Osteoblast (primary cell): Measurements from ENCODE around the gene CLTA. TPM values are rescaled to one million over a fixed set of nuclear protein-coding genes. Genes with fewer than 3 reads are reported as not detected.
"Not testable (repeated sequence)": the region's sequence is repeated elsewhere in the genome, so short reads cannot be mapped to it uniquely, and the experiment has no call there.

Experiments used
- DNase-seq: peaks from one replicate; pipeline ENCODE4 v3.0.0; 2011; ENCODE audit warnings: low spot score, mixed read lengths; ENCODE audit not compliant: insufficient read length; ENCODE audit errors: missing footprints
- H2AFZ ChIP-seq: 2 replicates; pipeline ENCODE4 v1.6.0; 2011; ENCODE audit warnings: mild to moderate bottlenecking, low read length
- H3K27ac ChIP-seq: 2 replicates; pipeline ENCODE4 v1.5.1; 2011; ENCODE audit warnings: mild to moderate bottlenecking, low read depth, low read length, moderate library complexity
- H3K27me3 ChIP-seq: 2 replicates; pipeline ENCODE4 v1.6.0; 2012; ENCODE audit warnings: mild to moderate bottlenecking, control low read depth, inconsistent platforms, low read length, moderate library complexity; ENCODE audit not compliant: insufficient read depth
- H3K36me3 ChIP-seq: 2 replicates; pipeline ENCODE4 v1.5.1; 2011; ENCODE audit warnings: mild to moderate bottlenecking, low read length, control low read depth, moderate library complexity; ENCODE audit not compliant: insufficient read depth
- H3K4me1 ChIP-seq: 2 replicates; pipeline ENCODE4 v1.5.1; 2011; ENCODE audit warnings: mild to moderate bottlenecking, low read length, control low read depth, moderate library complexity; ENCODE audit not compliant: insufficient read depth
- H3K4me2 ChIP-seq: 2 replicates; pipeline ENCODE4 v1.6.0; 2011; ENCODE audit warnings: mild to moderate bottlenecking, low read length; ENCODE audit not compliant: insufficient read depth
- H3K4me3 ChIP-seq: fragments of 200-600 bp; sonication (generic); 3 replicates; pipeline ENCODE4 v1.5.1; 2012; ENCODE audit warnings: mild to moderate bottlenecking, low read length, inconsistent platforms; ENCODE audit not compliant: insufficient read depth
- H3K79me2 ChIP-seq: 2 replicates; pipeline ENCODE4 v1.6.0; 2012; ENCODE audit warnings: mild to moderate bottlenecking, low read length, control low read depth, inconsistent platforms; ENCODE audit not compliant: insufficient read depth
- H3K9me3 ChIP-seq: 2 replicates; pipeline ENCODE4 v1.5.1; 2011; ENCODE audit warnings: low read depth, low read length, control low read depth
- H4K20me1 ChIP-seq: 2 replicates; pipeline ENCODE4 v1.6.0; 2012; ENCODE audit warnings: mild to moderate bottlenecking, low read length, control low read depth; ENCODE audit not compliant: insufficient read depth
- CTCF ChIP-seq: IDR thresholded peaks from 2 replicates; pipeline ENCODE4 v1.5.1; 2011; ENCODE audit warnings: mild to moderate bottlenecking, low read depth, low read length, moderate library complexity; ENCODE audit errors: extremely low read depth
- total RNA-seq: library from RNA; depleted of rRNA; stranded (reverse); fragments of >200 nt; gene quantifications from 2 replicates; pipeline ENCODE4 v1.2.3, GENCODE V29; 2012

CLTA gene
- total RNA-seq, 1 donor = 262 TPM

DNA sequence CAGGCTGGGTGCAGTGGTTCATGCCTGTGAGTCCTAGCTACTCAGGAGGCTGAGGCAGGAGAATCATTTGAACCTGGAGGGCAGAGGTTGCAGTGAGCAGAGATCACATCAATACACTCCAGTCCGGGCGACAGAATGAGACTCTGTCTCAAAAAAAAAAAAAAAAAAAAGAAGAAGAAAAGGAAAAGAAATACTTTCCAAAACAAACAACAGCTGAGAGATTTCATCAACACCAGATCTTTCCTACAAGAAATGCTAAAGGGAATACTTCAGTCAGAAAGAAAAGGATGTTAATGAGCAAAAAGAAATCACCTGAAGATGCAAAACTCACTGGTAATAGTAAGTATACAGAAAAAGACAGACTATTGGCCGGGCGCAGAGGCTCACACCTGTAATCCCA lies 13.2 kb upstream of the CLTA start:
- Histone ChIP-seq H4K20me1 (no peaks in the 10 kb centered on the region), H3K4me1 (no peaks in the 10 kb centered on the region), H3K27me3 (no peaks in the 10 kb centered on the region), H3K4me2 (no peak overlapping the region), H3K4me3 (no peak overlapping the region), H3K9me3 (no peaks in the 10 kb centered on the region), H3K79me2 (no peaks in the 10 kb centered on the region), H3K27ac (no peak overlapping the region), H3K36me3 (no peaks in the 10 kb centered on the region), H2AFZ (no peak overlapping the region)
- TF ChIP-seq CTCF = no peak
- no peak for DNase-seq

DNA sequence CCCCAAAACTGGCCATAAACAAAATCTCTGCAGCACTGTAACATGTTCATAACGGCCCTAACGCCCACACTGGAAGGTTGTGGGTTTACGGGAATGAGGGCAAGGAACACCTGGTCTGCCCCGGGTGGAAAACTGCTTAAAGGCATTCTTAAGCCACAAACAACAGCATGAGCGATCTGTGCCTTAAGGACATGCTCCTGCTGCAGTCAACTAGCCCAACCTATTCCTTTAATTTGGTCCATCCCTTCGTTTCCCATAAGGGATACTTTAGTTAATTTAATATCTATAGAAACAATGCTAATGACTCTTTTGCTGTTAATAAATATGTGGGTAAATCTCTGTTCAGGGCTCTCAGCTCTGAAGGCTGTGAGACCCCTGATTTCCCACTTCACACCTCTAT lies 10.5 kb upstream of the CLTA start:
- not testable (repeated sequence) for H3K9me3 ChIP-seq, H3K27ac ChIP-seq, DNase-seq, H2AFZ ChIP-seq, H4K20me1 ChIP-seq, H3K4me3 ChIP-seq, H3K4me1 ChIP-seq, H3K79me2 ChIP-seq, H3K27me3 ChIP-seq, H3K36me3 ChIP-seq, H3K4me2 ChIP-seq

- Histone ChIP-seq H2AFZ (peak overlapping the region; percentile 60), H3K4me1 (peaks cover 27% of the 10 kb centered on the region), H3K27me3 (no peaks in the 10 kb centered on the region), H3K27ac (peak overlapping the region; percentile 78), H3K9me3 (no peaks in the 10 kb centered on the region), H3K4me3 (no peak overlapping the region), H4K20me1 (peaks cover 13% of the 10 kb centered on the region), H3K79me2 (peaks cover 17% of the 10 kb centered on the region), H3K4me2 (peak overlapping the region; percentile 12), H3K36me3 (no peaks in the 10 kb centered on the region)
- no peak for TF ChIP-seq CTCF
- peak; percentile 95 for DNase-seq
These were observed 3.3 kb upstream of the CLTA start for GRCh38 chr9:36187414-36187813.

DNA sequence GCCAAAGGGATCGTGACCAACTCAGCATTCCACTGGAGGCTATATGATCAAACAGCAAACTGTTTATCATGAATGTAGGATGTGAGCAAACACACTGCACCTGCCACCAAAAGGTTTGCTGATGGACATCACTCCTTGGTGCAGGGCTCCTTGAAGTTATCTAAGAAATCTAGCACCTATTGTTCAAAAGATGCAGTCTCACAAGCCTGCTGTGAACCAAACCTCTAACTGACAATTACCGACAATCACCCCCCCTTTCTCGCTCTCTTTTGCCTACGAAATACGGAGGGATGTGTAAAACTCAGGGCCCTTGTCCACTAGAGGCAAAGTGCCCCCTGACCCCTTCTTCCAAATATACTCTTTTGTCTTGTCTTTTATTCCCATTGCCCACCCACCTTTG lies 2.5 kb upstream of the CLTA start:
- Histone ChIP-seq H3K27me3 (no peaks in the 10 kb centered on the region), H3K9me3 (no peaks in the 10 kb centered on the region), H3K4me1 (peaks cover 34% of the 10 kb centered on the region), H3K27ac (no peak overlapping the region), H4K20me1 (peaks cover 21% of the 10 kb centered on the region), H3K79me2 (peaks cover 25% of the 10 kb centered on the region), H3K4me2 (no peak overlapping the region), H2AFZ (no peak overlapping the region), H3K4me3 (no peak overlapping the region), H3K36me3 (no peaks in the 10 kb centered on the region)
- DNase-seq = no peak
- no peak for TF ChIP-seq CTCF

GRCh38 chr9:36189976-36190375 lies 745 bp upstream of the CLTA start:
- H3K79me2 ChIP-seq = peaks cover 43% of the 10 kb centered on the region
- peaks cover 37% of the 10 kb centered on the region for H4K20me1 ChIP-seq
- H3K27ac ChIP-seq = peak overlapping the region; percentile 92
- H3K27me3 ChIP-seq = no peaks in the 10 kb centered on the region
- no peak for DNase-seq
- peak overlapping the region; percentile 88 for H3K4me3 ChIP-seq
- peak overlapping the region; percentile 97 for H2AFZ ChIP-seq
- peaks cover 8% of the 10 kb centered on the region for H3K36me3 ChIP-seq
- no peak for TF ChIP-seq CTCF
- H3K9me3 ChIP-seq = no peaks in the 10 kb centered on the region
- peaks cover 45% of the 10 kb centered on the region for H3K4me1 ChIP-seq
- H3K4me2 ChIP-seq = peak overlapping the region; percentile 96
